Epidermal melanocyte (primary cell): ENCODE data around the gene CAMK1D.

Experiments used
- DNase-seq: peaks from one replicate; pipeline ENCODE4 v3.0.0; 2011; ENCODE audit warnings: low spot score; ENCODE audit not compliant: insufficient read length

The CAMK1D gene

GRCh38 chr10:12812571-12812970, 463.2 kb downstream of the CAMK1D start:
- no peak for DNase-seq

- no peak for DNase-seq
These were observed 464.8 kb downstream of the CAMK1D start for GRCh38 chr10:12814166-12814565.

- DNase-seq: no peak
These were observed 469.7 kb downstream of the CAMK1D start for GRCh38 chr10:12819071-12819470.

- no peak for DNase-seq
These were observed 470.3 kb downstream of the CAMK1D start for GRCh38 chr10:12819656-12820055.

GRCh38 chr10:12822126-12822892, 473.0 kb downstream of the CAMK1D start:
- DNase-seq: no peak

GRCh38 chr10:12822893-12823170, 473.5 kb downstream of the CAMK1D start:
- DNase-seq: no peak

GRCh38 chr10:12823328-12823727, 474.0 kb downstream of the CAMK1D start:
- no peak for DNase-seq

- no peak for DNase-seq
These were observed 476.0 kb downstream of the CAMK1D start for GRCh38 chr10:12825260-12825849.

- DNase-seq: no peak
These were observed 477.5 kb downstream of the CAMK1D start for GRCh38 chr10:12826800-12827372.

- no peak for DNase-seq
These were observed 479.4 kb downstream of the CAMK1D start for GRCh38 chr10:12828736-12829135.

- no peak for DNase-seq
These were observed 480.6 kb downstream of the CAMK1D start for GRCh38 chr10:12829831-12830390.

GRCh38 chr10:12832096-12832495, 482.7 kb downstream of the CAMK1D start:
- DNase-seq: no peak

- no peak for DNase-seq
These were observed 484.1 kb downstream of the CAMK1D start for GRCh38 chr10:12833451-12833850.

- no peak for DNase-seq
These were observed 484.8 kb downstream of the CAMK1D start for GRCh38 chr10:12834116-12834665.

- DNase-seq: no peak
These were observed 485.4 kb downstream of the CAMK1D start for GRCh38 chr10:12834721-12835120.

- DNase-seq: no peak
These were observed 486.4 kb downstream of the CAMK1D start for GRCh38 chr10:12835709-12836108.

- no peak for DNase-seq
These were observed 489.0 kb downstream of the CAMK1D start for GRCh38 chr10:12838366-12838765.

GRCh38 chr10:12838995-12839927, 489.9 kb downstream of the CAMK1D start:
- no peak for DNase-seq

- no peak for DNase-seq
These were observed 490.7 kb downstream of the CAMK1D start for GRCh38 chr10:12839941-12840611.

- DNase-seq: no peak
These were observed 492.1 kb downstream of the CAMK1D start for GRCh38 chr10:12841426-12841825.

GRCh38 chr10:12841826-12842225, 492.5 kb downstream of the CAMK1D start:
- no peak for DNase-seq
